Gastroesophageal sphincter (tissue), 4 donors: ENCODE data around the gene LDLRAD3. TPM values are rescaled to one million over a fixed set of nuclear protein-coding genes. Genes with fewer than 3 reads are reported as not detected.

ENCODE experiments used
- ATAC-seq: fragments of 150-250 bp; one replicate; pipeline ENCODE4 v1.9.1; 2016; ENCODE audit warnings: mild to moderate bottlenecking, moderate library complexity
- H3K27ac ChIP-seq, 4 donors: fragments of 200-600 bp; sonication (generic) in 3 of 4; 1 replicate in 3 of 4; 2 replicates in 1 of 4; pipeline ENCODE4 v1.5.1; 2016 to 2019
- H3K27me3 ChIP-seq: fragments of 200-600 bp; sonication (generic); one replicate; pipeline ENCODE4 v1.5.1; 2019
- H3K36me3 ChIP-seq, 2 donors: fragments of 200-600 bp; sonication (generic); one replicate each; pipeline ENCODE4 v1.5.1; 2019; ENCODE audit warnings: control low read depth in 1 of 2
- H3K4me1 ChIP-seq, 3 donors: fragments of 200-600 bp; sonication (generic); 1 replicate in 2 of 3; 2 replicates in 1 of 3; pipeline ENCODE4 v1.5.1; 2016 to 2019; ENCODE audit warnings: control low read depth in 2 of 3
- H3K4me3 ChIP-seq, 2 donors: fragments of 200-600 bp; sonication (generic); one replicate each; pipeline ENCODE4 v1.5.1; 2019; ENCODE audit warnings: mild to moderate bottlenecking in 1 of 2, moderate library complexity in 1 of 2
- H3K9me3 ChIP-seq, 3 donors: fragments of 200-600 bp; sonication (generic); one replicate each; pipeline ENCODE4 v1.5.1; 2017 to 2019; ENCODE audit warnings: control low read depth in 2 of 3
- EP300 ChIP-seq: sonication (generic); formaldehyde crosslinking; IDR thresholded peaks from one replicate; pipeline ENCODE4 v1.6.1; 2017; ENCODE audit warnings: antibody characterized with exemption, mild to moderate bottlenecking
- POLR2A ChIP-seq, 2 donors: fragments of 450-650 bp; IDR thresholded peaks; one replicate each; pipeline ENCODE4 v1.6.1; 2017; ENCODE audit warnings: antibody characterized with exemption in 2 of 2, mild to moderate bottlenecking in 2 of 2, moderate library complexity in 1 of 2
- POLR2AphosphoS5 ChIP-seq: sonication (generic); formaldehyde crosslinking; IDR thresholded peaks from one replicate; pipeline ENCODE4 v1.6.1; 2017; ENCODE audit warnings: antibody characterized with exemption
- WGBS, 2 donors: methylation state at CpG; one replicate each; pipeline ENCODE4 v1.1.5; 2018; ENCODE audit warnings: low coverage in 1 of 2; 5-methylcytosine and 5-hydroxymethylcytosine counted together
- total RNA-seq, 4 donors: library from RNA; depleted of rRNA; stranded (reverse); fragments of >200 nt; gene quantifications; one replicate each; pipeline ENCODE4 v1.1.0, GENCODE V29; 2016
- TF ChIP-seq, protein P1 (sequence below), 4 experiments: fragments of 200-600 bp in 2 of 4; fragments of 450-650 bp in 2 of 4; sonication (generic) in 1 of 4; IDR thresholded peaks; one replicate each; pipeline ENCODE4 v1.5.1; 2017 to 2019; ENCODE audit warnings: antibody characterized with exemption in 4 of 4, mild to moderate bottlenecking in 2 of 4, moderate library complexity in 2 of 4

Gene LDLRAD3
- total RNA-seq, 4 donors from 2014 or later: 4.0 to 8.9 (median 7.2) TPM

- Histone ChIP-seq H3K36me3 (no peaks in the 10 kb centered on the region), H3K9me3 (no peaks in the 10 kb centered on the region), H3K27me3 (no peaks in the 10 kb centered on the region), H3K4me1 (no peaks in the 10 kb centered on the region), H3K27ac (no peak overlapping the region), H3K4me3 (no peak overlapping the region)
- TF ChIP-seq EP300 (no peak), POLR2A (IDR thresholded peaks at IDR 0.05) (no peak), POLR2AphosphoS5 (no peak)
- TF ChIP-seq, protein P1, sequence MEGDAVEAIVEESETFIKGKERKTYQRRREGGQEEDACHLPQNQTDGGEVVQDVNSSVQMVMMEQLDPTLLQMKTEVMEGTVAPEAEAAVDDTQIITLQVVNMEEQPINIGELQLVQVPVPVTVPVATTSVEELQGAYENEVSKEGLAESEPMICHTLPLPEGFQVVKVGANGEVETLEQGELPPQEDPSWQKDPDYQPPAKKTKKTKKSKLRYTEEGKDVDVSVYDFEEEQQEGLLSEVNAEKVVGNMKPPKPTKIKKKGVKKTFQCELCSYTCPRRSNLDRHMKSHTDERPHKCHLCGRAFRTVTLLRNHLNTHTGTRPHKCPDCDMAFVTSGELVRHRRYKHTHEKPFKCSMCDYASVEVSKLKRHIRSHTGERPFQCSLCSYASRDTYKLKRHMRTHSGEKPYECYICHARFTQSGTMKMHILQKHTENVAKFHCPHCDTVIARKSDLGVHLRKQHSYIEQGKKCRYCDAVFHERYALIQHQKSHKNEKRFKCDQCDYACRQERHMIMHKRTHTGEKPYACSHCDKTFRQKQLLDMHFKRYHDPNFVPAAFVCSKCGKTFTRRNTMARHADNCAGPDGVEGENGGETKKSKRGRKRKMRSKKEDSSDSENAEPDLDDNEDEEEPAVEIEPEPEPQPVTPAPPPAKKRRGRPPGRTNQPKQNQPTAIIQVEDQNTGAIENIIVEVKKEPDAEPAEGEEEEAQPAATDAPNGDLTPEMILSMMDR (IDR thresholded peaks at IDR 0.05): no peak
- ATAC-seq: no peak
- WGBS, 2 donors: 89 to 90% methylated on average over 3 to 4 of the region's 4 CpGs
Measured at GRCh38 chr11:35917676-35918075, 26.2 kb upstream of the LDLRAD3 start.

GRCh38 chr11:35918716-35919115 lies 25.1 kb upstream of the LDLRAD3 start:
- Histone ChIP-seq H3K27me3 (no peaks in the 10 kb centered on the region), H3K36me3 (no peaks in the 10 kb centered on the region), H3K4me3 (no peak overlapping the region), H3K27ac (no peak overlapping the region), H3K4me1 (no peaks in the 10 kb centered on the region), H3K9me3 (no peaks in the 10 kb centered on the region)
- no peak for ATAC-seq
- WGBS, 2 donors: 74% methylated on average over 2 of the region's 2 CpGs; no CpG with 5 or more reads in 1 of the 2 donors
- TF ChIP-seq POLR2AphosphoS5 (no peak), EP300 (no peak), POLR2A (IDR thresholded peaks at IDR 0.05) (no peak)
- TF ChIP-seq, protein P1 (IDR thresholded peaks at IDR 0.05): no peak

DNA sequence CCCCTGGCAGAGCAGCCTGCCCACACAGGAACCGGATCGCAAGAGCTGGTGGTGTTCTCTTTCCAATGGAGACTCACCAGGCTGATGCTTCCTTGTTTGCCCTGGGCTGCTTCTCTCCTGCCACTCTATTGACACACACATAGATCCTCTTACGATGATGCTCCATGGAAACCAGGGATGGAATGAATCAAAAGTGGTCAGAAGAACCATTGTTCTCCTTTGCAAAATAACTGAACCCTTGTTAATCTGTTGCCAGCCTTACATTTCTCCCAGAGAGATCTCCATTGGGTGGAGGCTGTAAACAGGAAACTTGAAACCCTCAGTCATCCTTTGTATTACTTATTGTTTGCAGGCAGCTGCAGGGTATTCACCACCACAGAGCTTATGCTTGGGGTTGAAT lies 24.6 kb upstream of the LDLRAD3 start:
- no peak for TF ChIP-seq POLR2A (IDR thresholded peaks at IDR 0.05)
- TF ChIP-seq, protein P1 (IDR thresholded peaks at IDR 0.05): no peak
- no peak for TF ChIP-seq POLR2AphosphoS5
- TF ChIP-seq EP300: no peak
- Histone ChIP-seq H3K27me3 (no peaks in the 10 kb centered on the region), H3K27ac (no peak overlapping the region), H3K4me1 (no peaks in the 10 kb centered on the region), H3K9me3 (no peaks in the 10 kb centered on the region), H3K36me3 (no peaks in the 10 kb centered on the region), H3K4me3 (no peak overlapping the region)
- 69 to 83% methylated on average over 3 of the region's 3 CpGs for WGBS, 2 donors
- ATAC-seq: no peak

- H3K4me3 ChIP-seq: no peak overlapping the region
- H3K9me3 ChIP-seq: no peaks in the 10 kb centered on the region
- peaks cover 4% of the 10 kb centered on the region for H3K27me3 ChIP-seq
- 49 to 77% methylated on average over 2 to 4 of the region's 4 CpGs for WGBS, 2 donors
- no peaks in the 10 kb centered on the region for H3K36me3 ChIP-seq
- peaks cover 0 to 16% (median 0%) of the 10 kb centered on the region in 3 donors for H3K4me1 ChIP-seq
- ATAC-seq: no peak
- TF ChIP-seq, protein P1 (IDR thresholded peaks at IDR 0.05): no peak
- H3K27ac ChIP-seq: no peak overlapping the region
Measured at GRCh38 chr11:35923452-35923851, 20.4 kb upstream of the LDLRAD3 start.

GRCh38 chr11:35924811-35925210 lies 19.1 kb upstream of the LDLRAD3 start:
- Histone ChIP-seq H3K9me3 (no peaks in the 10 kb centered on the region), H3K4me1 (peaks cover 0 to 16% (median 0%) of the 10 kb centered on the region in 3 donors), H3K27ac (no peak overlapping the region), H3K27me3 (peaks cover 4% of the 10 kb centered on the region), H3K36me3 (no peaks in the 10 kb centered on the region), H3K4me3 (no peak overlapping the region)
- WGBS, 2 donors: 92 to 100% methylated on average over 1 of the region's 1 CpG
- no peak for ATAC-seq
- TF ChIP-seq EP300 (no peak), POLR2A (IDR thresholded peaks at IDR 0.05) (no peak), POLR2AphosphoS5 (no peak)
- TF ChIP-seq, protein P1 (IDR thresholded peaks at IDR 0.05): no peak
